Immature natural killer cell (primary cell): ENCODE measurements around the gene ANO3. TPM values are rescaled to one million over a fixed set of nuclear protein-coding genes. Genes with fewer than 3 reads are reported as not detected.
"Not testable (repeated sequence)": the region's sequence is repeated elsewhere in the genome, so short reads cannot be mapped to it uniquely, and the experiment has no call there.

Experiments
- DNase-seq, 3 donors: peaks; one replicate each; pipeline ENCODE4 v3.0.0; 2022; ENCODE audit warnings: mixed read lengths in 1 of 3
- H3K27ac Mint-ChIP-seq, 6 donors: one replicate each; pipeline ENCODE4 v1.8.0; 2020; ENCODE audit warnings: mixed read lengths in 6 of 6, mild to moderate bottlenecking in 5 of 6, inconsistent platforms in 4 of 6, moderate library complexity in 3 of 6
- H3K27me3 Mint-ChIP-seq, 3 donors: one replicate each; pipeline ENCODE4 v1.8.0; 2020 to 2021; ENCODE audit warnings: low read depth in 3 of 3, mild to moderate bottlenecking in 3 of 3, mixed read lengths in 3 of 3, moderate library complexity in 3 of 3, inconsistent platforms in 1 of 3
- H3K36me3 Mint-ChIP-seq, 3 donors: one replicate each; pipeline ENCODE4 v1.8.0; 2020; ENCODE audit warnings: mixed read lengths in 3 of 3, inconsistent platforms in 2 of 3, mild to moderate bottlenecking in 2 of 3
- H3K4me1 Mint-ChIP-seq, 2 donors: one replicate each; pipeline ENCODE4 v1.8.0; 2020; ENCODE audit warnings: inconsistent platforms in 2 of 2, mild to moderate bottlenecking in 2 of 2, mixed read lengths in 2 of 2, moderate library complexity in 1 of 2
- H3K4me3 Mint-ChIP-seq, 5 donors: one replicate each; pipeline ENCODE4 v1.8.0; 2020; ENCODE audit warnings: mild to moderate bottlenecking in 5 of 5, mixed read lengths in 5 of 5, inconsistent platforms in 3 of 5, moderate library complexity in 3 of 5
- H3K9me3 Mint-ChIP-seq, 6 donors: one replicate each; pipeline ENCODE4 v1.8.0; 2020; ENCODE audit warnings: mild to moderate bottlenecking in 6 of 6, mixed read lengths in 6 of 6, inconsistent platforms in 4 of 6, moderate library complexity in 3 of 6
- polyA plus RNA-seq, 3 donors: library from polyadenylated mRNA; unstranded; fragments of 300-500 nt; fragmentation: Illumina TruSeq; gene quantifications; one replicate each; pipeline ENCODE4 v1.2.3, GENCODE V29; 2021

The ANO3 gene
- polyA plus RNA-seq, 3 donors from 2014 or later: not detected

- DNase-seq: no peak
- no peaks in the 10 kb centered on the region for H3K27me3 Mint-ChIP-seq
- H3K27ac Mint-ChIP-seq: no peak overlapping the region
- no peaks in the 10 kb centered on the region for H3K36me3 Mint-ChIP-seq
- no peaks in the 10 kb centered on the region for H3K4me1 Mint-ChIP-seq
- no peak overlapping the region for H3K4me3 Mint-ChIP-seq
- H3K9me3 Mint-ChIP-seq: peaks cover 0 to 11% (median under 1%) of the 10 kb centered on the region in 6 donors
Observed at GRCh38 chr11:26578998-26579661, 247.2 kb downstream of the ANO3 start.

- Mint-ChIP-seq H3K4me3 (no peak overlapping the region), H3K4me1 (no peaks in the 10 kb centered on the region), H3K27ac (no peak overlapping the region), H3K36me3 (no peaks in the 10 kb centered on the region), H3K9me3 (peaks cover 0 to 17% (median 4%) of the 10 kb centered on the region in 6 donors), H3K27me3 (no peaks in the 10 kb centered on the region)
- DNase-seq: no peak
Observed at GRCh38 chr11:26579683-26580082, 247.8 kb downstream of the ANO3 start.

- no peak for DNase-seq
- H3K27ac Mint-ChIP-seq: no peak overlapping the region
- H3K36me3 Mint-ChIP-seq: no peaks in the 10 kb centered on the region
- peaks cover 0 to 20% (median 6%) of the 10 kb centered on the region in 6 donors for H3K9me3 Mint-ChIP-seq
- no peaks in the 10 kb centered on the region for H3K4me1 Mint-ChIP-seq
- H3K27me3 Mint-ChIP-seq: no peaks in the 10 kb centered on the region
- H3K4me3 Mint-ChIP-seq: no peak overlapping the region
Observed at GRCh38 chr11:26580929-26581328, 249.0 kb downstream of the ANO3 start.

GRCh38 chr11:26583550-26583949, 251.6 kb downstream of the ANO3 start:
- no peak for DNase-seq
- H3K4me1 Mint-ChIP-seq: no peaks in the 10 kb centered on the region
- peaks cover 2 to 30% (median 8%) of the 10 kb centered on the region in 6 donors for H3K9me3 Mint-ChIP-seq
- no peaks in the 10 kb centered on the region for H3K36me3 Mint-ChIP-seq
- peaks cover 0 to 2% (median 0%) of the 10 kb centered on the region in 3 donors for H3K27me3 Mint-ChIP-seq
- no peak overlapping the region for H3K27ac Mint-ChIP-seq
- H3K4me3 Mint-ChIP-seq: no peak overlapping the region

- peaks cover 0 to 2% (median 0%) of the 10 kb centered on the region in 3 donors for H3K27me3 Mint-ChIP-seq
- no peak overlapping the region for H3K4me3 Mint-ChIP-seq
- H3K9me3 Mint-ChIP-seq: peaks cover 6 to 36% (median 15%) of the 10 kb centered on the region in 6 donors
- H3K4me1 Mint-ChIP-seq: no peaks in the 10 kb centered on the region
- DNase-seq: no peak
- no peak overlapping the region for H3K27ac Mint-ChIP-seq
- H3K36me3 Mint-ChIP-seq: peaks cover 0 to 1% (median 0%) of the 10 kb centered on the region in 3 donors
Observed at GRCh38 chr11:26584818-26585217, 252.9 kb downstream of the ANO3 start.

- no peak overlapping the region for H3K4me3 Mint-ChIP-seq
Observed at GRCh38 chr11:26587073-26587472, 255.1 kb downstream of the ANO3 start.

GRCh38 chr11:26593691-26594090, 261.8 kb downstream of the ANO3 start:
- Mint-ChIP-seq H3K27ac (no peak overlapping the region), H3K4me1 (no peaks in the 10 kb centered on the region), H3K9me3 (peaks cover 15 to 59% (median 26%) of the 10 kb centered on the region in 6 donors), H3K27me3 (peaks cover 0 to 3% (median 0%) of the 10 kb centered on the region in 3 donors), H3K36me3 (peaks cover 0 to 8% (median 0%) of the 10 kb centered on the region in 3 donors), H3K4me3 (no peak overlapping the region)
- DNase-seq: no peak

More at GRCh38 chr11:26587073-26587472, 255.1 kb downstream of the ANO3 start:
- Mint-ChIP-seq H3K27me3 (peaks cover 0 to 2% (median 0%) of the 10 kb centered on the region in 3 donors), H3K27ac (no peak overlapping the region), H3K4me1 (no peaks in the 10 kb centered on the region), H3K9me3 (peaks cover 12 to 41% (median 23%) of the 10 kb centered on the region in 6 donors), H3K36me3 (peaks cover 0 to 8% (median 0%) of the 10 kb centered on the region in 3 donors)
- no peak for DNase-seq

GRCh38 chr11:26595207-26595865, 263.4 kb downstream of the ANO3 start:
- not testable (repeated sequence) for H3K36me3 Mint-ChIP-seq, H3K4me1 Mint-ChIP-seq, H3K27me3 Mint-ChIP-seq, DNase-seq, H3K4me3 Mint-ChIP-seq, H3K27ac Mint-ChIP-seq
- peaks cover 15 to 55% (median 22%) of the 10 kb centered on the region in 6 donors for H3K9me3 Mint-ChIP-seq

- H3K4me1 Mint-ChIP-seq, H3K4me3 Mint-ChIP-seq, H3K36me3 Mint-ChIP-seq, H3K27me3 Mint-ChIP-seq, DNase-seq, H3K27ac Mint-ChIP-seq: not testable (repeated sequence)
- H3K9me3 Mint-ChIP-seq: peaks cover 12 to 61% (median 19%) of the 10 kb centered on the region in 6 donors
Observed at GRCh38 chr11:26597049-26597689, 265.2 kb downstream of the ANO3 start.

- Mint-ChIP-seq H3K4me3 (no peak overlapping the region), H3K36me3 (no peaks in the 10 kb centered on the region), H3K4me1 (no peaks in the 10 kb centered on the region), H3K27ac (no peak overlapping the region), H3K9me3 (peaks cover 12 to 59% (median 19%) of the 10 kb centered on the region in 6 donors), H3K27me3 (peaks cover 0 to 3% (median 0%) of the 10 kb centered on the region in 3 donors)
- no peak for DNase-seq
Observed at GRCh38 chr11:26597899-26598298, 266.0 kb downstream of the ANO3 start.

- no peaks in the 10 kb centered on the region for H3K4me1 Mint-ChIP-seq
- H3K27me3 Mint-ChIP-seq: peaks cover 0 to 3% (median 0%) of the 10 kb centered on the region in 3 donors
- H3K36me3 Mint-ChIP-seq: no peaks in the 10 kb centered on the region
- H3K9me3 Mint-ChIP-seq: peaks cover 16 to 48% (median 19%) of the 10 kb centered on the region in 6 donors
- H3K27ac Mint-ChIP-seq: no peak overlapping the region
- no peak for DNase-seq
- no peak overlapping the region for H3K4me3 Mint-ChIP-seq
Observed at GRCh38 chr11:26599425-26599824, 267.5 kb downstream of the ANO3 start.

GRCh38 chr11:26599876-26600434, 268.0 kb downstream of the ANO3 start:
- H3K27me3 Mint-ChIP-seq: peaks cover 0 to 3% (median 0%) of the 10 kb centered on the region in 3 donors
- no peaks in the 10 kb centered on the region for H3K4me1 Mint-ChIP-seq

GRCh38 chr11:26607725-26608506, 276.0 kb downstream of the ANO3 start:
- H3K36me3 Mint-ChIP-seq: no peaks in the 10 kb centered on the region
- H3K27me3 Mint-ChIP-seq: peaks cover 0 to 5% (median 0%) of the 10 kb centered on the region in 3 donors
- no peak overlapping the region for H3K4me3 Mint-ChIP-seq
- H3K27ac Mint-ChIP-seq: no peak overlapping the region
- H3K4me1 Mint-ChIP-seq: no peaks in the 10 kb centered on the region
- no peak for DNase-seq
- peaks cover 8 to 47% (median 20%) of the 10 kb centered on the region in 6 donors for H3K9me3 Mint-ChIP-seq

More at GRCh38 chr11:26599876-26600434, 268.0 kb downstream of the ANO3 start:
- Mint-ChIP-seq H3K9me3 (peaks cover 15 to 45% (median 19%) of the 10 kb centered on the region in 6 donors), H3K36me3 (no peaks in the 10 kb centered on the region), H3K27ac (no peak overlapping the region), H3K4me3 (no peak overlapping the region)
- no peak for DNase-seq
